ENCODE data around the gene PRDM9.
"Not testable (repeated sequence)": the region's sequence is repeated elsewhere in the genome, so short reads cannot be mapped to it uniquely, and the experiment has no call there.

Gene PRDM9

DNA sequence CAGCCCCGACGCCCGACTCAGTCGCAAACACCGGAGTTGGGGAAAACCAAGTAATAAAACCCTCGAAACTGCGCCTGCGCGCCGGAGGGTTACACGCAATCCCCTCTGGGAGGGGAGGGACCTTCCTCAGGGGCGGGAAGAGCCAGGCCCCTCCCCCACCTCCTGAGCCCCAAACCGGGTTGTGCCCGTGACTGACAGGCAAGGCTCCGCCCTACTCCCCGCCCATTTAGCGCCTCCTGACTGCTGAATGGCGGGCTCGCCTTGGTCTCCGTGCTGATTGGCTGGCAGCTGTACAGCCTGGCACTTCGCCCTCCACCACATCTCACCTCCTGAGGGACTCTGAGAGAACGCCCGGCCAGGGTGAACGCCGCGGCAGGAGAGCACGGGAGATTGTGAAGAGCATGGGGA, at the start of gene PRDM9:
PRDM9 (plus strand) TSS at position 332 of the 408 bp plus-strand sequence. CDS start 1,425 bp downstream, outside the sequence.
- DNase-seq: no peak

DNA sequence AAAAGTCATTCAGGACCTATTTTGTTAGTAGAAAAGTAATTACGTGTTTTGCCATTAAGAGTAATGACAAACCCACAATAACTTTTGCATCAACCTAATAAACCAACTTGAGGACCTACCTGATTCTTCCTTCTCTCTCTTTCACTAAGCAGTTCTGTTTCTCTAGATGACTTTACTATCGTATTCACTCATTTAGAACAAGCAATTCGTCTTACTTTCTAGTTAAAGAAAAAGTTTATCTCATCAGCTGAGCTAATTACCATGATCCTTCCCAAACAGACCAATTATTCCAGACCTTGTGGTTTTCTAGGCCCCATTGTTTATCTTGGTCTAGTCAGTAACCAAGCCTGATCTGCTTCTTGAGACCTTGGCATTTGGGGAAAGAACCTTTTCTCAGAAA, 49.6 kb upstream of the PRDM9 start:
- DNase-seq: no peak

DNA sequence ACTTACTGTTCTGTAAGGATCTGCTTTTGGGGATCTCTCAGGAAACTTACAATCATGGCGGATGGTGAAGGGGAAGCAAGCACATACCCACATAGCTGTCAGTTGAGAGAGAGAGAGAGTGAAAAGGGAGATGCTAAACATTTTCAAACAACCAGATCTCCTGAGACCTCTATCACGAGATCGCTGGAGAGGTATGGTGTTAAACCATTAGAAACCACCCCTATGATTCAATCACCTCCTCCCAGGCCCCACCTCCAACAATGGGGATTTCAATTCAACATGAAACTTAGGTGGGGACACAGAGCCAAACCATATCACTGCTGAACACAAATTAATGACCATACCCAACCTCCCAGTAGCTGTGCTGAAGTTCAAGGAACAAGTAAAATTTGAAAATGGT, 48.2 kb upstream of the PRDM9 start:
- DNase-seq: no peak

DNA sequence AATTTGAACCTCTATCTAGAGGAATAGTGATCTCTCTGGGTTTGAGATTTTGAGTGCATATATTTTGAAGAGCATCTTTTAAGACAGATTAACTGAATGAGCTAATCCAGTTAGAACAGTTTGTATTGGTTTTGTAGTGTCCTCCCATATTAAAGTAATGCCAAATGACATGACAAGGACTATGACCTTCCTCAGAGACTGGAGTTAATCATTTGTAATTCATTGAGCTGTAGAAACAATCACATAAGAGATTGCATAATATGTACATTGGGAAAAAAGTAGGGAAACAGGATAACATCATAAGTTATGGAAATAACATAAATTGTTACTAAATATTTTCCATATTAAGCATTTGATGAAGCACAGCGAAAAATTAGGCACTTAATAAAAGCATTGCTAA, 45.8 kb upstream of the PRDM9 start:
- DNase-seq: no peak

DNA sequence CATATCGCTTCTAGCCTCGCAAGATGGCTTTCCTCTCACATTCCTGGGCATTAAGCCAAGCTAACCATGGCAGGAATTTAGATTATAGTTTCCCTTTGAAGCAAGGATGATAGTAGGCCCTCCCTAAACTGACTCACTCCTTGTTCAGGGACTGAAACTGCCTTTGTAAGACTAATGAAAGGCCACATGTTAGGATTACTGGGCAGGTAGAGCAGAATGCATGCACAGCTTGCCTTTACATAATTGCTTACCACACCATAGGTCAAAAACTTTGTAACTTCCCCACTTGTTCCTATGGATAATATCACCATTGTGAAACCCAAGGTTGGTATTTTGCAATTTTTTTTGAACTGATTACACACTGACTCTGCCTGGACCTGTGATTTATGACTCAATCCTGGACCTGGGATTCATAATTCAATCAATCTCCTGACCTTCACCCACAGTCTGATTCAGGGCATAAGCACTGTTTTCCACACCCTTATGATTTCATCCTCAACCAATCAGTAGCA, 41.0 kb upstream of the PRDM9 start:
- DNase-seq: no peak

DNA sequence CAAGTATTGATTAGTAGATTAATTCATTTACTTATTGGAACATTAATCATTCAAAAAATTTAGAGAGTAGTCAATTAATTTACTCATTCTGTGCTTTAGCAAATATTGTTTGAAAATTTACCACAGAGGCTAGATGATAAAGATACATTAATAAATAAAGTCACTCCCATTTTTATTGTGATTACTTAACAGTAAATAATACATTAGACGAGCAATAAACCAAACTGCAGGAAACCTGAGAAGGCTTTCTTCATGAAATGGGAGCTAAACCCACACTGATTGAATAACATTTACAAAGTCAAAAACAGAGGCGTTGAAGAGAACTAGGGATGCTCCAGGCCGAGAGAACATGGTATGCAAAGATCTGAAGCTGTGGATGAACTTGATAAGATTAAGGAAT, 38.8 kb upstream of the PRDM9 start:
- DNase-seq: no peak

DNA sequence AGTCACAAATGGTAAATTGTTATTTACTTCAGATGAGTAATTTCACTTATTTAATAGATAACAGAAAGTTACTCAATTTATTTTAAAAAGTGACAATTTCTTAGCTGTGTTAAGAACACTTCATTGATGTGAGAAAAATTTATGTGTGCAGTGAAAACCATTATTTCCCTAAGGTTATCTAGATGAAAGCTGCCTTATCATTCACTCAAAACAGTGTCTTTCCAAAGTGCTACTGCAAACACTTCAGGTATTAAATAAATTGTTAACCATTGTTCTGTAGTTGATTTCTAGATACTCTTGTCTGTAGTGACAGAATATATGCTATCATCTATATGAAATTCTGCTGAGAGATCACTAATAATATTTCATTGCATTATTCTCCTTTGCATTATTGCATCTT, 33.5 kb upstream of the PRDM9 start:
- DNase-seq: no peak

DNA sequence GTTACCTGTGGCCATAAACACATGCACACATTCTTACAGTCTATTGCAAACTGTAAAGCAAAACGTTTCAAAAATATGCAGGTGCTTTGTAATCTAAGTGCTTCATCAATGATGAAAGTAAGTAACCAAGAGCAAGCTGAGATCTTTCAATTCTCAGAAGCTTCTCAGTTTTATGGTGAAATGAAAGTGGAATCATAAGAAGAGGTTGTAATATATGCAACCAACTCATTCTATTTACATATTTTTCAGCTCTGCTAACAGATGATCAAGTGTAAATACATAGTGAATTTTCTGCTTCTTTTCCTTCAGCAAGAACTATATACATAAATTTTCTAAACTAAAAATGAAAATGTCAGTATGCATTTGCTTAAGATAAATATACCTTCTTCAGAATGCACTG, 33.1 kb upstream of the PRDM9 start:
- no peak for DNase-seq

DNA sequence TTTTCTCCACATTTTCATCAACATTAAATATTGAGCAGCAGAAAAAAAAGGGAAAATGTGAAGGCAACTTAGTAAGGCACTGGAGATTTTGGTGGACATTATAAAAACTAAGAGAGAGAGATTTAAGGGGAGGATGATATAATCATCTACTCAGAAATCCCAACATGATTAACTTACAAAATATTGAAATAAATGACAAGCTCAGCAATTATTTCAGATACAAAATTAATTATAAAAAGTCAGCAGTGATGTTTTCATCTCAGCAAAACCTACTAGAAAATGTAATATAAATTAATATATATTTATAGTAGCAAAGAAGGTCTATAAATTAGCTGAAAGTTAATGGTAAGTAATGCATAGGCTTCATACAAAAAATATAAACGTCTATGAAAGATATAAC, 30.8 kb upstream of the PRDM9 start:
- DNase-seq: no peak

DNA sequence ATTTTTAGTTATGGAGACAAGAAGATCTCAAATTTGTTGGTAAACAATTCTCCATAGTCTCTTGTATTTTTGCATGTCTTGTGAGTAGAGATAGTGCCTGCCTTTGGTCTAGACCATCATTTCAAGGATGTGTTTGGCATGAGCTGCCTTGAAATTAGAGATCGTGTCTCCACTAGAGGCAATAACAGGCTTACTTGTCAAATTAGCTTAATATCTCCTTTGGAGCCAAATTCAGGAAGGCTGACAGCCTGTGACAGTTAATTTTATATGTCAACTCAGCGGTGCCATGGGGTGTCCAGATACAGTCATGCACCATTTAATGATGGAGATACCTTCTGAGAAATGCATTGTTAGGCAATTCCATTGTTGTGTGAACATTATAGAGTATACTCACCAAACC, 24.8 kb upstream of the PRDM9 start:
- DNase-seq: no peak

DNA sequence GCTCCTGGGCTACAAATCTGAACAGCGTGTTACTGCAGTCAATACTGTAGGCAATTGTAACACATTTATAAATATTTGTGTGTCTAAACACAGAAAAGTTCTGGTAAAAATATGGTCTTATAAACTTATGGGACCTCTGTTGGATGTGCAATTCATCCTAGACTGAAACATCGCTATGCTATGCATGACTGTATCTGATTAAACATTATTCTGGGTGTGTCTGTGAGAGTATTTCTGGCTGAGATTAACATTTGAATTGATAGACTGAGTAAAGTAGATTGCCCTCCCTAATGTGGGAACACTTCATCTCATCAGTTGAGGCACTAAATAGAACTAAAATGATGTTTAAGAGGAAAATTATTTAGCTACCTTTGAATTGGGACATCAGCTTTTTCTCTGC, 24.3 kb upstream of the PRDM9 start:
- no peak for DNase-seq

DNA sequence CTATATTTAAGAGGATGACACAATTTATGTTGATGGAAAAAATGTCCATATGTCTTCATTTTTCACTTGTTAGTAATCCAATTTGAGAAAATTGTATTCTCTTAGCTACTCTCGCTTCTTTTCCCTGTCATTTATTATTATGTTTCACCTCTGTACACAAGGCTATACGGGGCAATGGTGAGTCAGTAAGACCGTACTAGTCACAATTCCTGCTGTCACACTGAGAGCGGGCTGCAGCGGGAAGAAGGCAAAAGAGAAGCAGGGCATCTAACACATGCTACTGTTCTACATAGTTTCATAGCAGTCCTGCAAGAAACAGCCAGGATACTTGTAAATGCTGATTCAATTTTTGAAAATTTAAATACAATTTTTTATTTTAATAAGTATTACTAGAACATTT, 23.3 kb upstream of the PRDM9 start:
- no peak for DNase-seq

DNA sequence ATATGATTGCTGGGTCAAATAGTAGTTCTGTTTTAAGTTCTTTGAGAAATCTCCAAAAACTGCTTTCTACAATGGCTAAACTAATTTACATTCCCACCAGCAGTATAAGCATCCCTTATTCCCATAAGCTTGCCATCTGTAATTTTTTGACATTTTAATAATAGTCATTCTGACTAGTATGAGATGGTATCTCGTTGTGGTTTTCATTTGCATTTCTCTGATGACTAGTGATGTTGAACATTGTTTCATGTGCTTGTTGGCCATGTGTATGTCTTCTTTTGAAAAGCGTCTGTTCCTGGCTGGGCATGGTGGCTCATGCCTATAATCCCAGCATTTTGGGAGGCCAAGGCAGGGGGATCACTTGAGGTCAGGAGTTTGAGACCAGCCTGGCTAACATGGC, 21.2 kb upstream of the PRDM9 start:
- not testable (repeated sequence) for DNase-seq

DNA sequence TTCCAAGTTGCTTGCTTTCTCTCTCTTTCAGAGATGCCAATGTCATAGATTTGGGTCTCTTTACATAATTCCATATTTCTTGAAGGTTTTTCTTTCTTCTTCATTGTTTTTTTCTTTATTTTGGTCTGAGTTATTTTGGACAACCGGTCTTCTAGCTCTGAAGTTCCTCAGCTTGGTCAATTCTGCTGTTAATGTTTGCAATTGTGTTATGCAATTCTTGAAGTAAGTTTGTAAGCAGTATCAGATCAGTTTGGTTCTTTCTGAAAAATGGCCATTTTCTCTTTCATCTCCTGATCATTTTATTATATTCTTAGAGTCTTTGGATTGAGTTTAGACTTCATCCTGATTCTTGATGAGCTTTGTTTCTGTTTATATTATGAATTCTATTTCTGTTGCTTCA, 16.4 kb upstream of the PRDM9 start:
- DNase-seq: no peak

DNA sequence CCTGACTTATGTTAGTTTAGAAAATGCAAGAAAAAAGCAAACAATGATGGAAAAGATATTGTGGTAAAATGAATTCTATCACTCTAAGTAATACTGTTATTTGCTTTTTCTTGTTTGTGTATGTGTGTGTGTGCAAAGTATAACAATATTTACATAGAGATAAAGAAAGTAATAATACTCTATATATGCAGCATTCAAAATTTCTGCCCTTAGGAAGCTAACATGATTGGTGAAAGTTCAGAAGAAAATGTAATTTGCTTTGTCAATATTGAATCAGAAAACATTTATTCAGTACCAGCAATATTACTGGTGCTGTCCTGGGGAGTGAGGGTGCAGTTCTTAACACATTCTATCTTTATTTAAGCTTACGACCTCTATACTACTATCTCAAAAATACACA, 12.9 kb upstream of the PRDM9 start:
- no peak for DNase-seq

DNA sequence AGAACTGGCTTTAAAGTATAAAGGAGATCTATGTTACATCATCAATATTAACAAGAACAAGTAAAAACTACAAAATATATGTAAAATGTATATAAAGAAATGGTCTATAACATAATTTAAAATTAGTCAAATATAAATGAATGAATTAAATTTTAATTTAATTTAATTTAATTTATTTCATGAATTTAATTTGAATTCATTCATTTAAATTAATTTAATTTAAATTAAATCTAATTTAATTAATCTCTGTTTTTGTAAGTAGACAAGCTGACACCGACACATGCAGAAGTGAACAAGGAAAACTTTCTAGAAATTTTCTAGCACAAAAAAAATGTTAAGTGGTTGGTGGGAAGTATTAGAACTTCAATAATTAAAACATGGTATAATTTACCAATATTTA, 10.8 kb upstream of the PRDM9 start:
- DNase-seq: no peak

DNA sequence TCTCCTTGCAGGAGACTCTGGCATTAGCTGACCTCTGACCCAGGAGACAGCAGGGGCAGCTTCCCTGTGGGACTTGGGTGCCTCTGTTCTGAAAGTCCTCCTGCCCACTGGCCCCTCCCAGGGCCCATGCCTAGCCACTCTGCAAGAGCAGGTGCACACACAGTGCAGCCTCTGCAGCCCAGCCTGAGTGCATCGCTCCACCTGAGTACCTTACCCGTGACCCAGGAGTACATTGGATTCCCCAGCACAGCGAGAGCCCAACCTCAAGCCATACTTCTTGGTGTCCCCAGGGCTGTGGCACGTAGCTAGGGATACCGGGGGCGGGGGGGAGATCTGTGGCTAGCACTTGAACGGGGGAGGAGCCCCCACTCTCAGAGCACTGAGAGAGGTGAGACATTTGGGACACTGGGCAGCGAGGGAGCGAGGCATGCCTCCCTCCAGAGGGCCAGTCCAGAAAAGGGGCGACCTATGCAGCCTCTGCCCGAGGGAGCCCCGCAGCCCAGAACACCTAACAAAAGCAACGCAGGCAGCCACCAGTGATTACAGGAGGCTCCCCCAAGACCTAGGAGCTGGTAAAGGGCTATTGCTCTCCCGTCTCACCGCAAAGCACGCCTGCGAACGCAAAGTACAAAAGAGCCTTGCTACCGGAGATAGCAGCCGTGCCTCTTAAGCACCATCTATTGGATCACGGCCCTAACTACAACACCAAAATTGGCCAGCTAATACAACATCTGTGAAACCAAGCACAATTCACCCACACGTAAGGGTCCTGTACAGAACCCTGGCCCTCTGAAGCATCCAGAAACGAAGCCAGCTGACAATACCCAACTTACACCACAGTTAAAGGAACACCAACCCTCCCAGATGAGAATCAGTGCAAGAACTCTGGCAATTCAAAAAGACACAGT, 826 bp upstream of the PRDM9 start:
- DNase-seq: no peak

DNA sequence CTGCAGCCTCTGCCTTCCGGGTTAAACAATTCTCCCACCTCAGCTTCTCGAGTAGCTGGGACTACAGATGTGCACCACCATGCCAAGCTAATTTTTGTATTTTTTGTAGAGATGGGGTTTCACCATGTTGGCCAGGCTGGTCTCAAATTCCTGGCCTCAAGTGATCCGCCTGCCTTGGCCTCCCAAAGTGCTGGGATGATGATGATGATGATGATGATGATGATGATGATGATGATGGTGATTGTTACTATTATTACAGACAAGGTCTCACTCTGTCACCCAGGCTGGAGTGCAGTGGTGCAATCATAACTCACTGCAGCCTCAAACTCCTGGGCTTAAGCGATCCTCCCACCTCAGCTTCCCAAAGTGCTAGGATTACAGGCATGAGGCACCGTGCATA, 3.0 kb downstream of the PRDM9 start:
- DNase-seq: not testable (repeated sequence)

DNA sequence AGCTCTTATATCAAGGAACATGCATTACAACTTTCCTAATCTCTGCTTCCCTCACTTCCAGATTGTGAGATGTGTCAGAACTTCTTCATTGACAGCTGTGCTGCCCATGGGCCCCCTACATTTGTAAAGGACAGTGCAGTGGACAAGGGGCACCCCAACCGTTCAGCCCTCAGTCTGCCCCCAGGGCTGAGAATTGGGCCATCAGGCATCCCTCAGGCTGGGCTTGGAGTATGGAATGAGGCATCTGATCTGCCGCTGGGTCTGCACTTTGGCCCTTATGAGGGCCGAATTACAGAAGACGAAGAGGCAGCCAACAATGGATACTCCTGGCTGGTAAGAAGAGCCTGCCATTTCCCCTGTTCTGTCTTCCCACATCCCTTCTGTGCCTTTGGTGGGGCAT, 15.1 kb downstream of the PRDM9 start:
- DNase-seq: no peak

DNA sequence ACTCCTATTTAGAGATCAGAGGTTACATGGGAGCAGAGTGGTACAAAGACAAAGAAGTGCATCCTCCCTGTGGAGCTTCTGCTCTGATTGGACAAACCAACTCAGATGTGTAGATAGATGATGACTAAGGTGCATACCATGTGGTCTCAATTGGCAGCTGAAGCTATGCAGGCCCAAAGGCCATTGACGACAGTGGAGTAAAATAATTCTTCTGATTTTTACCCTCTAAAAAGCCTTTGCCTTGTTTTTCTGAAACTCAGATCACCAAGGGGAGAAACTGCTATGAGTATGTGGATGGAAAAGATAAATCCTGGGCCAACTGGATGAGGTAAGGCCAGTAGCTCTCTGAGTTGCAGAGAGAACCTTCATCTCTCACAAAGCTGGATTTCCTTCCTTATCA, 15.6 kb downstream of the PRDM9 start:
- no peak for DNase-seq

DNA sequence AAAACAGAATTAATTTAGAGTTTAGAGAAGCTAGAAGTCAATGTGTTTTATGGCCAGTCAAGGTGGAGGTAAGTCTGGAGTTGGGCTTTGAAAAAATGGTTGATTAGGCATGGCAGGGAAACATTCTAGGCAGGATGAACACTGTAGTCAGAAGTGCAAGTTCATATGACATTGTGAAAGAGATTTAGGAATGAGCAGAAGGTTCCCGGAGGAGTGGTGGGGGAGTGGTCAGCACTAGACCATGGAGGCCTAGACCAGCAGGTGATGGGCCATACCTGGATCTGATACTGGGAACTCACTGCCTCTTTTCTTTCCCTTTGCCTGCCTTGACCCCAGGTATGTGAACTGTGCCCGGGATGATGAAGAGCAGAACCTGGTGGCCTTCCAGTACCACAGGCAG, 16.6 kb downstream of the PRDM9 start:
- DNase-seq: no peak

DNA sequence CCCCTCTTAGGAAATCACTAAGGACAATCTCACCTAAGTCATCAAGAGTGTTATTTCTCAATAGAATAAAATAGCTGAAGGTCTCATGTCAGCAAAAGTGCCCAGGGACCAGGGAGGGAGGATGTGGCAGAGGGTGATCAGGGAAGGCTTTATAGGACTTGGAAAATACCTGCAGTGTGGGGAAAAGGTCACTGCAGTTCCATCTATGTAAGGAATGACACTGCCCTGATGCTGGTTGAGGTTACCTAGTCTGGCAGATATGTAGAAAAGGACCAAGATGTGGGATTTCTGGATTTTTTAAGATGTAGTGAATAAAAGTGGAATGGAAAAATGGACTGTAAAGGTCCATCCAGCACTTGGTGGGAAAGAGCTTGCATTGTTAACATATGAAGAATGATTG, 18.3 kb downstream of the PRDM9 start:
- no peak for DNase-seq

DNA sequence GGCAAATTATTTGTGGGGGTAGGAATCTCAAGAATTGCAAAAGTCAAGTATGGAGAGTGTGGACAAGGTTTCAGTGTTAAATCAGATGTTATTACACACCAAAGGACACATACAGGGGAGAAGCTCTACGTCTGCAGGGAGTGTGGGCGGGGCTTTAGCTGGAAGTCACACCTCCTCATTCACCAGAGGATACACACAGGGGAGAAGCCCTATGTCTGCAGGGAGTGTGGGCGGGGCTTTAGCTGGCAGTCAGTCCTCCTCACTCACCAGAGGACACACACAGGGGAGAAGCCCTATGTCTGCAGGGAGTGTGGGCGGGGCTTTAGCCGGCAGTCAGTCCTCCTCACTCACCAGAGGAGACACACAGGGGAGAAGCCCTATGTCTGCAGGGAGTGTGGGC, 19.2 kb downstream of the PRDM9 start:
- DNase-seq: not testable (repeated sequence)

DNA sequence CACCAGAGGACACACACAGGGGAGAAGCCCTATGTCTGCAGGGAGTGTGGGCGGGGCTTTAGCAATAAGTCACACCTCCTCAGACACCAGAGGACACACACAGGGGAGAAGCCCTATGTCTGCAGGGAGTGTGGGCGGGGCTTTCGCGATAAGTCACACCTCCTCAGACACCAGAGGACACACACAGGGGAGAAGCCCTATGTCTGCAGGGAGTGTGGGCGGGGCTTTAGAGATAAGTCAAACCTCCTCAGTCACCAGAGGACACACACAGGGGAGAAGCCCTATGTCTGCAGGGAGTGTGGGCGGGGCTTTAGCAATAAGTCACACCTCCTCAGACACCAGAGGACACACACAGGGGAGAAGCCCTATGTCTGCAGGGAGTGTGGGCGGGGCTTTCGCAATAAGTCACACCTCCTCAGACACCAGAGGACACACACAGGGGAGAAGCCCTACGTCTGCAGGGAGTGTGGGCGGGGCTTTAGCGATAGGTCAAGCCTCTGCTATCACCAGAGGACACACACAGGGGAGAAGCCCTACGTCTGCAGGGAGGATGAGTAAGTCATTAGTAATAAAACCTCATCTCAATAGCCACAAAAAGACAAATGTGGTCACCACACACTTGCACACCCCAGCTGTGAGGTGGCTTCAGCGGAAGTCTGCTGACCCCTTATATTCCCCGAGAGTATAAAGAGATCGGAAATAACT, 20.0 kb downstream of the PRDM9 start:
- not testable (repeated sequence) for DNase-seq

All from activated CD4-positive, alpha-beta T cell treated with anti-CD3 and anti-CD28 coated beads for 1 hour (primary cell).